ENCODE data around the gene SATB2. TPM values are rescaled to one million over a fixed set of nuclear protein-coding genes. Genes with fewer than 3 reads are reported as not detected.

The SATB2 gene
- total and polyA plus RNA-seq, 4 donors, result 0.47 to 3.7 (median 1.8) TPM

GRCh38 chr2:199348871-199349270, 108.9 kb downstream of the SATB2 start:
- no peak overlapping the region for H3K9ac ChIP-seq (ENCODE audit: insufficient read depth in 1 of 2, low read length in 2 of 2)
- ATAC-seq (ENCODE audit: insufficient read depth, low FRiP score) (no peak), DNase-seq (no peak)
- peaks cover 0 to 2% (median 0%) of the 10 kb centered on the region in 4 donors for H3K36me3 ChIP-seq (ENCODE audit: control insufficient read depth in 4 of 4, insufficient read depth in 4 of 4, low read length in 4 of 4)
- no peaks in the 10 kb centered on the region for H3K4me1 ChIP-seq (ENCODE audit: control insufficient read depth in 5 of 5, insufficient read depth in 5 of 5, low read length in 5 of 5)
- H3K4me3 ChIP-seq, result no peak overlapping the region
- H3K27ac ChIP-seq (ENCODE audit: low read depth in 1 of 2, low read length in 1 of 2), result no peak overlapping the region
- TF ChIP-seq, protein P1, sequence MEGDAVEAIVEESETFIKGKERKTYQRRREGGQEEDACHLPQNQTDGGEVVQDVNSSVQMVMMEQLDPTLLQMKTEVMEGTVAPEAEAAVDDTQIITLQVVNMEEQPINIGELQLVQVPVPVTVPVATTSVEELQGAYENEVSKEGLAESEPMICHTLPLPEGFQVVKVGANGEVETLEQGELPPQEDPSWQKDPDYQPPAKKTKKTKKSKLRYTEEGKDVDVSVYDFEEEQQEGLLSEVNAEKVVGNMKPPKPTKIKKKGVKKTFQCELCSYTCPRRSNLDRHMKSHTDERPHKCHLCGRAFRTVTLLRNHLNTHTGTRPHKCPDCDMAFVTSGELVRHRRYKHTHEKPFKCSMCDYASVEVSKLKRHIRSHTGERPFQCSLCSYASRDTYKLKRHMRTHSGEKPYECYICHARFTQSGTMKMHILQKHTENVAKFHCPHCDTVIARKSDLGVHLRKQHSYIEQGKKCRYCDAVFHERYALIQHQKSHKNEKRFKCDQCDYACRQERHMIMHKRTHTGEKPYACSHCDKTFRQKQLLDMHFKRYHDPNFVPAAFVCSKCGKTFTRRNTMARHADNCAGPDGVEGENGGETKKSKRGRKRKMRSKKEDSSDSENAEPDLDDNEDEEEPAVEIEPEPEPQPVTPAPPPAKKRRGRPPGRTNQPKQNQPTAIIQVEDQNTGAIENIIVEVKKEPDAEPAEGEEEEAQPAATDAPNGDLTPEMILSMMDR (IDR thresholded peaks at IDR 0.05; ENCODE audit: control extremely low read depth, extremely low read depth), result no peak
- no peaks in the 10 kb centered on the region for H3K27me3 ChIP-seq (ENCODE audit: control insufficient read depth in 3 of 3, insufficient read depth in 3 of 3, low read length in 2 of 3)
- no peaks in the 10 kb centered on the region for H3K9me3 ChIP-seq (ENCODE audit: control insufficient read depth in 4 of 4, insufficient read depth in 3 of 4, low read length in 3 of 4)
- WGBS, 2 donors, result 91 to 94% methylated on average over 7 of the region's 7 CpGs

GRCh38 chr2:199344012-199344411, 113.7 kb downstream of the SATB2 start:
- Histone ChIP-seq H3K27me3 (ENCODE audit: control insufficient read depth in 3 of 3, insufficient read depth in 3 of 3, low read length in 2 of 3) (no peaks in the 10 kb centered on the region), H3K36me3 (ENCODE audit: control insufficient read depth in 4 of 4, insufficient read depth in 4 of 4, low read length in 4 of 4) (peaks cover 0 to 2% (median 0%) of the 10 kb centered on the region in 4 donors), H3K9me3 (ENCODE audit: control insufficient read depth in 4 of 4, insufficient read depth in 3 of 4, low read length in 3 of 4) (no peaks in the 10 kb centered on the region), H3K9ac (ENCODE audit: insufficient read depth in 1 of 2, low read length in 2 of 2) (no peak overlapping the region), H3K4me3 (no peak overlapping the region), H3K27ac (ENCODE audit: low read depth in 1 of 2, low read length in 1 of 2) (no peak overlapping the region), H3K4me1 (ENCODE audit: control insufficient read depth in 5 of 5, insufficient read depth in 5 of 5, low read length in 5 of 5) (peaks cover 0 to 4% (median 0%) of the 10 kb centered on the region in 5 donors)
- 82 to 89% methylated on average over 2 of the region's 2 CpGs for WGBS, 2 donors
- no peak for ATAC-seq (ENCODE audit: insufficient read depth, low FRiP score)
- TF ChIP-seq, protein P1 (IDR thresholded peaks at IDR 0.05; ENCODE audit: control extremely low read depth, extremely low read depth), result no peak
- no peak for DNase-seq

- ATAC-seq (ENCODE audit: insufficient read depth, low FRiP score) (no peak), DNase-seq (no peak)
- H3K9me3 ChIP-seq (ENCODE audit: control insufficient read depth in 4 of 4, insufficient read depth in 3 of 4, low read length in 3 of 4), result no peaks in the 10 kb centered on the region
- peaks cover 0 to 4% (median 0%) of the 10 kb centered on the region in 5 donors for H3K4me1 ChIP-seq (ENCODE audit: control insufficient read depth in 5 of 5, insufficient read depth in 5 of 5, low read length in 5 of 5)
- no peak overlapping the region for H3K9ac ChIP-seq (ENCODE audit: insufficient read depth in 1 of 2, low read length in 2 of 2)
- no peak overlapping the region for H3K4me3 ChIP-seq
- H3K27ac ChIP-seq (ENCODE audit: low read depth in 1 of 2, low read length in 1 of 2), result no peak overlapping the region
- no peaks in the 10 kb centered on the region for H3K36me3 ChIP-seq (ENCODE audit: control insufficient read depth in 4 of 4, insufficient read depth in 4 of 4, low read length in 4 of 4)
- 84 to 97% methylated on average over 1 of the region's 1 CpG for WGBS, 2 donors
- no peaks in the 10 kb centered on the region for H3K27me3 ChIP-seq (ENCODE audit: control insufficient read depth in 3 of 3, insufficient read depth in 3 of 3, low read length in 2 of 3)
- TF ChIP-seq, protein P1 (IDR thresholded peaks at IDR 0.05; ENCODE audit: control extremely low read depth, extremely low read depth), result no peak
Observed at GRCh38 chr2:199342334-199342733, 115.4 kb downstream of the SATB2 start.

DNA sequence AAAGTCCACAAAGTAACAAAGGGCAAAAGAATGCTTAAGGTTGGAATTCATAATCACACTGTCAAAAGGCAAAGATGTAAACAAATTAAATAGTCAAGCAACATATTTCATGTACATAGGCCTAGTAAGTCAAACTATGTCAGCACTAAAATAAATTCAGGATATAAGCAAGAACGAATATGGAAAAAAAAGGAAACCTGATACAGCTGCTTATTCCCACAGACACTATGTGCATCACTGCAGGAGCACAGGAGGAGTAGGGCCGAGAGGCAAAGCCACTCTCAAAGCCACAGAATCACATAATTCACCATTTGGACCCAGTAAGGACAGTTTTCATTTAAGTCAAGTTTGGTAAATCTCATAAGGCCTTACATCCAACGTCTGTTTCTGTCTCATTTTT, 116.6 kb downstream of the SATB2 start:
- H3K4me3 ChIP-seq, result no peak overlapping the region
- H3K4me1 ChIP-seq (ENCODE audit: control insufficient read depth in 5 of 5, insufficient read depth in 5 of 5, low read length in 5 of 5), result peaks cover 0 to 4% (median 0%) of the 10 kb centered on the region in 5 donors
- TF ChIP-seq, protein P1 (IDR thresholded peaks at IDR 0.05; ENCODE audit: control extremely low read depth, extremely low read depth), result no peak
- WGBS, 2 donors, result 63 to 83% methylated on average over 3 of the region's 3 CpGs
- H3K27ac ChIP-seq (ENCODE audit: low read depth in 1 of 2, low read length in 1 of 2), result no peak overlapping the region
- ATAC-seq (ENCODE audit: insufficient read depth, low FRiP score) (no peak), DNase-seq (no peak)
- no peaks in the 10 kb centered on the region for H3K36me3 ChIP-seq (ENCODE audit: control insufficient read depth in 4 of 4, insufficient read depth in 4 of 4, low read length in 4 of 4)
- no peak overlapping the region for H3K9ac ChIP-seq (ENCODE audit: insufficient read depth in 1 of 2, low read length in 2 of 2)
- no peaks in the 10 kb centered on the region for H3K9me3 ChIP-seq (ENCODE audit: control insufficient read depth in 4 of 4, insufficient read depth in 3 of 4, low read length in 3 of 4)
- no peaks in the 10 kb centered on the region for H3K27me3 ChIP-seq (ENCODE audit: control insufficient read depth in 3 of 3, insufficient read depth in 3 of 3, low read length in 2 of 3)

Data from lung (tissue), 12 donors.